Limb (tissue), 2 donors: Measurements from ENCODE around the gene MCF2L.
"Not testable (repeated sequence)": the region's sequence is repeated elsewhere in the genome, so short reads cannot be mapped to it uniquely, and the experiment has no call there.

Source experiments
- DNase-seq, 2 donors: peaks; one replicate each; pipeline ENCODE4 v3.0.0-alpha.2; 2016; ENCODE audit errors: extremely low spot score in 2 of 2

MCF2L gene

GRCh38 chr13:113015826-113016525, 47.0 kb downstream of the MCF2L start:
- no peak for DNase-seq

- no peak for DNase-seq
These were observed 47.7 kb downstream of the MCF2L start for GRCh38 chr13:113016526-113017295.

- no peak for DNase-seq
These were observed 48.6 kb downstream of the MCF2L start for GRCh38 chr13:113017506-113018215.

GRCh38 chr13:113018676-113019465, 49.9 kb downstream of the MCF2L start:
- no peak for DNase-seq

GRCh38 chr13:113020323-113021080, 51.5 kb downstream of the MCF2L start:
- no peak for DNase-seq

GRCh38 chr13:113021391-113021790, 52.4 kb downstream of the MCF2L start:
- no peak for DNase-seq

GRCh38 chr13:113021811-113022210, 52.8 kb downstream of the MCF2L start:
- no peak for DNase-seq

GRCh38 chr13:113022391-113022744, 53.4 kb downstream of the MCF2L start:
- DNase-seq: no peak

GRCh38 chr13:113022745-113023574, 53.9 kb downstream of the MCF2L start:
- DNase-seq: no peak

GRCh38 chr13:113023694-113024430, 54.8 kb downstream of the MCF2L start:
- DNase-seq: no peak

GRCh38 chr13:113024466-113024865, 55.5 kb downstream of the MCF2L start:
- no peak for DNase-seq

GRCh38 chr13:113026391-113026910, 57.4 kb downstream of the MCF2L start:
- DNase-seq: no peak

GRCh38 chr13:113027095-113027494, 58.1 kb downstream of the MCF2L start:
- no peak for DNase-seq

- no peak for DNase-seq
These were observed 58.6 kb downstream of the MCF2L start for GRCh38 chr13:113027566-113027965.

GRCh38 chr13:113028336-113029060, 59.5 kb downstream of the MCF2L start:
- no peak for DNase-seq

- DNase-seq: no peak
These were observed 60.0 kb downstream of the MCF2L start for GRCh38 chr13:113029061-113029445.

GRCh38 chr13:113029487-113030258, 60.7 kb downstream of the MCF2L start:
- DNase-seq: peak; percentile 32 to 84

- DNase-seq: not testable (repeated sequence)
These were observed 61.2 kb downstream of the MCF2L start for GRCh38 chr13:113030259-113030640.
